H9 (cell line): ENCODE measurements around the gene TBX5. TPM values are rescaled to one million over a fixed set of nuclear protein-coding genes. Genes with fewer than 3 reads are reported as not detected.

Experiments used
- DNase-seq: peaks from one replicate; pipeline ENCODE4 v3.0.0-alpha.2; 2017
- H2AFZ ChIP-seq: one replicate; pipeline ENCODE4 v1.6.1; 2013; ENCODE audit warnings: mild to moderate bottlenecking, low read length, control low read depth, moderate library complexity
- H2AK5ac ChIP-seq: 2 replicates; pipeline ENCODE4 v1.6.1; 2013; ENCODE audit warnings: low read length, control low read depth, mixed read lengths; ENCODE audit not compliant: insufficient read length
- H2BK120ac ChIP-seq: one replicate; pipeline ENCODE4 v1.6.1; 2013; ENCODE audit warnings: low read depth, mild to moderate bottlenecking, low read length, control low read depth, inconsistent platforms; ENCODE audit not compliant: poor library complexity, severe bottlenecking
- H2BK12ac ChIP-seq: 2 replicates; pipeline ENCODE4 v1.6.1; 2013; ENCODE audit warnings: low read length, control low read depth, mixed read lengths, low read depth; ENCODE audit not compliant: insufficient read length
- H2BK15ac ChIP-seq: 2 replicates; pipeline ENCODE4 v1.6.1; 2013; ENCODE audit warnings: low read depth, low read length, control low read depth
- H2BK20ac ChIP-seq: one replicate; pipeline ENCODE4 v1.6.1; 2013; ENCODE audit warnings: low read depth, mild to moderate bottlenecking, low read length, control low read depth, inconsistent platforms; ENCODE audit not compliant: poor library complexity, severe bottlenecking
- H2BK5ac ChIP-seq: 2 replicates; pipeline ENCODE4 v1.6.1; 2013; ENCODE audit warnings: low read length, control low read depth, mixed read lengths; ENCODE audit not compliant: insufficient read length
- H3K14ac ChIP-seq: 2 replicates; pipeline ENCODE4 v1.6.1; 2013; ENCODE audit warnings: low read length, control low read depth; ENCODE audit not compliant: insufficient read depth
- H3K18ac ChIP-seq: 2 replicates; pipeline ENCODE4 v1.6.1; 2013; ENCODE audit warnings: low read depth, mild to moderate bottlenecking, mixed read lengths, low read length, control low read depth; ENCODE audit not compliant: insufficient read length
- H3K23ac ChIP-seq: 2 replicates; pipeline ENCODE4 v1.6.1; 2013; ENCODE audit warnings: low read length, control low read depth, mixed read lengths, low read depth; ENCODE audit not compliant: insufficient read length
- H3K23me2 ChIP-seq: 2 replicates; pipeline ENCODE4 v1.6.1; 2013; ENCODE audit warnings: low read depth, mild to moderate bottlenecking, mixed read lengths, low read length, control low read depth; ENCODE audit not compliant: insufficient read length, poor library complexity, severe bottlenecking
- H3K27ac ChIP-seq: 2 replicates; pipeline ENCODE4 v1.5.1; 2013; ENCODE audit warnings: low read length, control low read depth, mixed read lengths, low read depth; ENCODE audit not compliant: insufficient read length
- H3K27me3 ChIP-seq: 2 replicates; pipeline ENCODE4 v1.6.1; 2013; ENCODE audit warnings: low read length, control low read depth, inconsistent platforms; ENCODE audit not compliant: insufficient read depth
- H3K4ac ChIP-seq: 2 replicates; pipeline ENCODE4 v1.6.1; 2013; ENCODE audit warnings: low read depth, mild to moderate bottlenecking, control low read depth, inconsistent platforms, low read length, moderate library complexity
- H3K4me1 ChIP-seq: 2 replicates; pipeline ENCODE4 v1.6.1; 2013; ENCODE audit warnings: low read length, control low read depth, inconsistent platforms; ENCODE audit not compliant: insufficient read depth
- H3K4me2 ChIP-seq: 2 replicates; pipeline ENCODE4 v1.6.1; 2013; ENCODE audit warnings: low read length, control low read depth, mixed read lengths; ENCODE audit not compliant: insufficient read length, insufficient read depth
- H3K56ac ChIP-seq: 2 replicates; pipeline ENCODE4 v1.6.1; 2013; ENCODE audit warnings: low read depth, mild to moderate bottlenecking, mixed read lengths, low read length, control low read depth; ENCODE audit not compliant: insufficient read length
- H3K79me1 ChIP-seq: 2 replicates; pipeline ENCODE4 v1.6.1; 2013; ENCODE audit warnings: low read depth, mild to moderate bottlenecking, moderate library complexity, low read length, control low read depth, inconsistent platforms; ENCODE audit not compliant: insufficient read depth, poor library complexity, severe bottlenecking
- H3K79me2 ChIP-seq: 2 replicates; pipeline ENCODE4 v1.6.1; 2013; ENCODE audit warnings: low read length, control low read depth, inconsistent platforms; ENCODE audit not compliant: insufficient read depth
- H3K9ac ChIP-seq: 2 replicates; pipeline ENCODE4 v1.6.1; 2013; ENCODE audit warnings: low read length, control low read depth, mixed read lengths; ENCODE audit not compliant: insufficient read length; ENCODE audit errors: extremely low read depth
- H3K9me3 ChIP-seq: one replicate; pipeline ENCODE4 v1.6.1; 2013; ENCODE audit warnings: low read depth, low read length, inconsistent platforms; ENCODE audit not compliant: control insufficient read depth
- H3T11ph ChIP-seq: one replicate; pipeline ENCODE4 v1.6.1; 2013; ENCODE audit warnings: mild to moderate bottlenecking, low read length, control low read depth, inconsistent platforms
- H4K20me1 ChIP-seq: one replicate; pipeline ENCODE4 v1.6.1; 2013; ENCODE audit not compliant: control insufficient read depth, insufficient read length, insufficient read depth
- H4K5ac ChIP-seq: 2 replicates; pipeline ENCODE4 v1.6.1; 2013; ENCODE audit warnings: low read depth, mild to moderate bottlenecking, mixed read lengths, low read length, control low read depth; ENCODE audit not compliant: insufficient read length
- H4K8ac ChIP-seq: replicated peaks from 2 replicates; pipeline ENCODE4 v1.6.1; 2013; ENCODE audit warnings: low read length, control low read depth, mixed read lengths, low read depth; ENCODE audit not compliant: insufficient read length
- H4K91ac ChIP-seq: 2 replicates; pipeline ENCODE4 v1.6.1; 2013; ENCODE audit warnings: low read depth, mild to moderate bottlenecking, moderate library complexity, mixed read lengths, low read length, control low read depth; ENCODE audit not compliant: insufficient read length
- H3K27ac Mint-ChIP-seq, 3 experiments: 2 replicates in 2 of 3; 3 replicates in 1 of 3; pipeline ENCODE4 v1.8.0; 2020 to 2021; ENCODE audit warnings: mixed read lengths in 3 of 3, mild to moderate bottlenecking in 1 of 3, moderate library complexity in 1 of 3
- H3K27me3 Mint-ChIP-seq: 2 replicates; pipeline ENCODE4 v1.8.0; 2021; ENCODE audit warnings: low read depth, mild to moderate bottlenecking, moderate library complexity, mixed read lengths
- H3K36me3 Mint-ChIP-seq, 3 experiments: 2 replicates in 2 of 3; 3 replicates in 1 of 3; pipeline ENCODE4 v1.8.0; 2020 to 2021; ENCODE audit warnings: low read depth in 3 of 3, mixed read lengths in 3 of 3; ENCODE audit not compliant: insufficient read depth in 1 of 3
- H3K4me1 Mint-ChIP-seq, 2 experiments: 2 replicates each; pipeline ENCODE4 v1.8.0; 2020; ENCODE audit warnings: mixed read lengths in 2 of 2
- H3K4me3 Mint-ChIP-seq, 2 experiments: 2 replicates in 1 of 2; 3 replicates in 1 of 2; pipeline ENCODE4 v1.8.0; 2020 to 2021; ENCODE audit warnings: mild to moderate bottlenecking in 2 of 2, mixed read lengths in 2 of 2, moderate library complexity in 1 of 2
- H3K9me3 Mint-ChIP-seq, 2 experiments: 2 replicates in 1 of 2; 3 replicates in 1 of 2; pipeline ENCODE4 v1.8.0; 2020; ENCODE audit warnings: mild to moderate bottlenecking in 2 of 2, mixed read lengths in 2 of 2, moderate library complexity in 1 of 2
- CTCF ChIP-seq: fragments of 200-600 bp; sonication (generic); conservative IDR thresholded peaks from 3 replicates; pipeline ENCODE4 v1.8.0; 2021; ENCODE audit warnings: antibody characterized with exemption, mild to moderate bottlenecking
- WGBS: extraction: QIAGEN DNeasy Blood & Tissue Kit; methylation state at CpG from one replicate; pipeline ENCODE4 v1.1.7; 2013; ENCODE audit warnings: missing lambda C conversion rate, low lambda C conversion rate, mixed read lengths; ENCODE audit not compliant: insufficient read length; ENCODE audit errors: extremely low coverage; 5-methylcytosine and 5-hydroxymethylcytosine counted together
- total RNA-seq: library from RNA; stranded (reverse); gene quantifications from 2 replicates; pipeline ENCODE4 v1.2.1, GENCODE V29; 2021

The TBX5 gene
- total RNA-seq, 1 experiment from 2014 or later, result not detected

GRCh38 chr12:114343585-114344302 is 62.2 kb downstream of the TBX5 start:
- no peaks in the 10 kb centered on the region for H3K79me2 ChIP-seq
- Mint-ChIP-seq H3K9me3 (no peaks in the 10 kb centered on the region), H3K36me3 (no peaks in the 10 kb centered on the region), H3K27me3 (no peaks in the 10 kb centered on the region; the same call in 1 of the 2 replicates), H3K4me3 (no peak overlapping the region), H3K27ac (no peak overlapping the region), H3K4me1 (peaks cover 8 to 13% of the 10 kb centered on the region in 2 experiments)
- H3K4me2 ChIP-seq, result no peak overlapping the region
- no peaks in the 10 kb centered on the region for H3K9me3 ChIP-seq
- no peak overlapping the region for H3K9ac ChIP-seq
- no peak overlapping the region for H3K14ac ChIP-seq
- H2BK12ac ChIP-seq, result no peak overlapping the region
- no peak overlapping the region for H4K8ac ChIP-seq
- H3K23ac ChIP-seq, result no peak overlapping the region
- no peak overlapping the region for H3K18ac ChIP-seq
- H3K4me1 ChIP-seq, result peaks cover 6% of the 10 kb centered on the region; the same call in 1 of the 2 replicates
- H3K27ac ChIP-seq, result no peak overlapping the region
- no peak overlapping the region for H2AK5ac ChIP-seq
- H3K56ac ChIP-seq, result no peak overlapping the region
- H3T11ph ChIP-seq, result no peak overlapping the region
- no peaks in the 10 kb centered on the region for H3K27me3 ChIP-seq
- no peak overlapping the region for H4K91ac ChIP-seq
- no peak overlapping the region for H2BK5ac ChIP-seq
- H3K79me1 ChIP-seq, result no peaks in the 10 kb centered on the region
- WGBS, result no CpG with 5 or more reads among the region's 4 CpGs
- no peak overlapping the region for H4K5ac ChIP-seq
- TF ChIP-seq CTCF, result no peak
- no peaks in the 10 kb centered on the region for H4K20me1 ChIP-seq
- no peak overlapping the region for H2BK120ac ChIP-seq
- H3K4ac ChIP-seq, result no peak overlapping the region
- H2BK15ac ChIP-seq, result no peak overlapping the region
- no peaks in the 10 kb centered on the region for H3K23me2 ChIP-seq
- no peak for DNase-seq
- no peak overlapping the region for H2BK20ac ChIP-seq
- no peak overlapping the region for H2AFZ ChIP-seq
